Endothelial cell (in vitro differentiated cells): Measurements from ENCODE around the gene RELN. TPM values are rescaled to one million over a fixed set of nuclear protein-coding genes. Genes with fewer than 3 reads are reported as not detected.

Experiments
- DNase-seq: peaks from one replicate; pipeline ENCODE4 v3.0.0; 2021; ENCODE audit warnings: low spot score
- H3K27ac Mint-ChIP-seq: one replicate; pipeline ENCODE4 v1.8.0; 2021; ENCODE audit warnings: mixed read lengths, inconsistent platforms; ENCODE audit not compliant: unreplicated experiment
- H3K27me3 Mint-ChIP-seq: one replicate; pipeline ENCODE4 v1.8.0; 2021; ENCODE audit warnings: mild to moderate bottlenecking, moderate library complexity, mixed read lengths, inconsistent platforms; ENCODE audit not compliant: unreplicated experiment
- H3K36me3 Mint-ChIP-seq: one replicate; pipeline ENCODE4 v1.8.0; 2021; ENCODE audit warnings: mild to moderate bottlenecking, low read depth, mixed read lengths, inconsistent platforms; ENCODE audit not compliant: unreplicated experiment
- H3K4me1 Mint-ChIP-seq: one replicate; pipeline ENCODE4 v1.8.0; 2021; ENCODE audit warnings: mild to moderate bottlenecking, mixed read lengths, inconsistent platforms; ENCODE audit not compliant: unreplicated experiment
- H3K4me3 Mint-ChIP-seq: one replicate; pipeline ENCODE4 v1.8.0; 2021; ENCODE audit warnings: mild to moderate bottlenecking, mixed read lengths, inconsistent platforms; ENCODE audit not compliant: unreplicated experiment
- H3K9me3 Mint-ChIP-seq: one replicate; pipeline ENCODE4 v1.8.0; 2021; ENCODE audit warnings: mixed read lengths, inconsistent platforms; ENCODE audit not compliant: unreplicated experiment
- CTCF ChIP-seq: fragments of 200-600 bp; sonication (generic); IDR thresholded peaks from one replicate; pipeline ENCODE4 v1.5.0; 2021; ENCODE audit warnings: antibody characterized with exemption; ENCODE audit not compliant: unreplicated experiment
- total RNA-seq: library from RNA; stranded (reverse); fragmentation: NEBNext Ultra II Directional; extraction: Animal tissue kit (Norgen Biotek cat#: 25700); gene quantifications from one replicate; pipeline ENCODE4 v1.2.1, GENCODE V29; 2021; ENCODE audit not compliant: unreplicated experiment

The RELN gene
- total RNA-seq, 1 donor from 2014 or later = 2.3 TPM

DNA sequence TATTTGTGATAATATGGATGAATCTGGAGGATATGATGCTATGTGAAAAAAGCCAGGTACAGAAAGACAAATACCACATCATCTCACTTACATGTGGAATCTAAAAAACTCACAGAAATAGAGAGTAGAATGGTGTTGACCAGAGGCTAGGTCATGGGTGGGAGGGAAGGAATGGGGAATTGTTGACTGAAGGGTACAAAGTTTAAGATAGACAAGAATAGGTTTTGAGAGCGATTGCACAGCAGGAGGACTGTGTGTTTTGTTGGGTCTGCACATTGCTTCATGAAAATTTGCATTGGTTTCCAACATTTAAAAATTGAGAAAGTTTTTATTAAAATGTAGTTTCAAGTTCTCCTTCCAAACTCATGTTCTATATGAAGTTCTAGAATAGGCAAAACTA lies 551.8 kb downstream of the RELN start:
- H3K27me3 Mint-ChIP-seq = peaks cover 2% of the 10 kb centered on the region
- peaks cover 6% of the 10 kb centered on the region for H3K36me3 Mint-ChIP-seq
- no peak overlapping the region for H3K27ac Mint-ChIP-seq
- H3K4me3 Mint-ChIP-seq = no peak overlapping the region
- H3K4me1 Mint-ChIP-seq = no peaks in the 10 kb centered on the region
- no peak for TF ChIP-seq CTCF
- no peaks in the 10 kb centered on the region for H3K9me3 Mint-ChIP-seq
- DNase-seq = no peak

DNA sequence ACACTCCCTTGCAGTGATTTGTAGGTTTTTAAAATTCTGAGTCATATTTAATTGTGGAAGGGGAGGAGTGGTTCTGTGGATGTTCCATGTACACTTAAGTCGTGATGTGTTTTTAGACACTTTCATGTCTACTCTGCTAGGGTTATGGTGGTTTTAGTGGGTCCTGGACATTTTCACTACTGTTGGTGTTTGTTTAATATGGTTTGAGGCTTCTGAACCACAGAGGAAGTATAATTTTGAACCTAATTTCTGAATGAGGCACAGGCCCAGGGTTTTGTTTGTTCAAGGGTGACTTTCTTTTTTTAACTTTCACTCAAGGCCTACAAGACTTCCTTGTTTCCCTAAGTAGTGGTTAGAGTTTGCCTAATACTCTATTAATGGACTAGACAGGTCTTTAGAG lies 556.7 kb downstream of the RELN start:
- Mint-ChIP-seq H3K27me3 (peaks cover 2% of the 10 kb centered on the region), H3K9me3 (no peaks in the 10 kb centered on the region), H3K4me3 (no peak overlapping the region), H3K27ac (no peak overlapping the region), H3K4me1 (no peaks in the 10 kb centered on the region), H3K36me3 (peaks cover 6% of the 10 kb centered on the region)
- no peak for TF ChIP-seq CTCF
- no peak for DNase-seq

DNA sequence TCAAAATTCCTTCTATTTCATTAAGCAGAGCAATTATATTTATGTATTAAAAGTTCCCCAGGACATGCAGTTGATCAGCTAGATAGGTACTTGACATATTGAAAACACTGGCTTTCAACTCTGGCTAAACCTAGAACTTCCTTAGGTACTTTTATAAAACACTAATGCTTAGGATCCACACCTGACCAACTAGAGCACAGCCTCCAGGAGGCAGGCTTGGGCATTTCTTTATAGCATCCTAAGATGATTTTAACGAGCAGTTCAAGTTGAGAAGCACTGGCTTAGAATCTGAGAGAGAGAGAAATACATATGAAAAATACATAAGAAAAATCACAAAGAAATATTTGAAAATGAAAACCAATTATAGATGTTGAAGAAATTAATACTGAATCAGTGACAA lies 564.3 kb downstream of the RELN start:
- Mint-ChIP-seq H3K9me3 (no peaks in the 10 kb centered on the region), H3K36me3 (no peaks in the 10 kb centered on the region), H3K27ac (no peak overlapping the region), H3K4me1 (no peaks in the 10 kb centered on the region), H3K4me3 (no peak overlapping the region), H3K27me3 (no peaks in the 10 kb centered on the region)
- no peak for DNase-seq
- TF ChIP-seq CTCF = no peak

DNA sequence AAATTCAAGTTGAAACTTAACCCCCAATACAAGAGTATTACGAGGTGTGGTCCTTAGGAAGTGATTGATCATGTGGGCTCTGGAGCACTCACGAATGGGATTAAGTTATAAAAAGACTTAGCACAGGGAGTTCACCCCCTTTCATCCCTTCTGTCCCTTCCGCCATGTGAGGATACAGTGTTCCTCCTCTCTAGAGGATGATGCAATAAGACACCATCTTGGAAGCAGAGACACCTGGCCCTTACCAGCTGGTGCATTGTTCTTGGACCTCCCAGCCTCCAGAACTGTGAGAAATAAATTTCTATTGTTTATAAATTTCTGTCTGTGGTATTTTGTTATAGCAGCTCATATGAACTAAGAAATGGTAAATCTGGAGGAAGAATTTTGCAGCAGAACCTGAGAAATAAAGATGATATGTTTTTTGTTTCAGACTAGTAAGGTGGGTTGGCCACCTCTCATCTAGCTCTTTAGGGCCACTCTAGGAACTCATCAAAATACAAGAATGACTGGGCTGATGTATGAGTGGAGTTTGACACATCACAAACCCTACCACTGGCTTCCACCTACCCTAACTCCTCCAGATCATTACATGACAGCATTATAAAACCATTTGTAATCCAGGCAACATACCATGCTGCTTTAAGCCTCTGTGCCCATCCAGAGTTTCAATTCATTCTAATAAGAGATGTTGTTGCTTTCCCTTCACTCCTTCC lies 565.8 kb downstream of the RELN start:
- no peak for DNase-seq
- Mint-ChIP-seq H3K9me3 (no peaks in the 10 kb centered on the region), H3K4me1 (no peaks in the 10 kb centered on the region), H3K4me3 (no peak overlapping the region), H3K27ac (no peak overlapping the region), H3K36me3 (peaks cover 4% of the 10 kb centered on the region), H3K27me3 (no peaks in the 10 kb centered on the region)
- no peak for TF ChIP-seq CTCF

Other genes with a start within 250 kb of the RELN start
- 16.7 TPM for gene ORC5, start 218.4 kb upstream of the RELN start, total RNA-seq